K562 (cell line): Measurements from ENCODE around the gene TANGO6.

Experiments
- CTCF ChIP-seq, 3 experiments: IDR thresholded peaks in 2 of 3; conservative IDR thresholded peaks in 1 of 3; 2 replicates each; pipeline ENCODE4 v1.5.1; 2011 to 2012; ENCODE audit warnings: low read length in 3 of 3, mild to moderate bottlenecking in 3 of 3, control low read depth in 2 of 3, improper control_type of control experiment in 1 of 3, inconsistent platforms in 1 of 3, low read depth in 1 of 3, mixed read lengths in 1 of 3, moderate library complexity in 1 of 3; ENCODE audit not compliant: insufficient read depth in 2 of 3
- POLR3G ChIP-seq: IDR thresholded peaks from 2 replicates; pipeline ENCODE4 v1.6.1; 2011; ENCODE audit not compliant: insufficient read length, insufficient replicate concordance; ENCODE audit errors: extremely low read depth
- SIN3A ChIP-seq, 2 experiments: fragments of 150-350 bp in 1 of 2; IDR thresholded peaks; 2 replicates each; pipeline ENCODE4 v1.6.1; 2011 to 2016; ENCODE audit warnings: borderline replicate concordance in 2 of 2, low read depth in 2 of 2, low read length in 2 of 2, mild to moderate bottlenecking in 2 of 2, moderate library complexity in 2 of 2; ENCODE audit not compliant: control insufficient read depth in 1 of 2
- SPI1 ChIP-seq: IDR thresholded peaks from 2 replicates; pipeline ENCODE4 v1.6.1; 2011; ENCODE audit warnings: low read depth, low read length, control low read depth, borderline replicate concordance

- TF ChIP-seq SPI1, result no peak
- no peak for TF ChIP-seq SIN3A (IDR thresholded peaks at IDR 0.05; ENCODE audit: borderline replicate concordance in 2 of 2, control insufficient read depth in 1 of 2, low read depth in 2 of 2, low read length in 2 of 2)
- TF ChIP-seq CTCF (IDR thresholded peaks at IDR 0.05 in 2 of 3, conservative IDR thresholded peaks at IDR 0.05 in 1 of 3; ENCODE audit: insufficient read depth in 2 of 3, low read depth in 1 of 3, low read length in 3 of 3), result no peak
- no peak for TF ChIP-seq POLR3G
Observed at GRCh38 chr16:69114346-69114975, 271.1 kb downstream of the TANGO6 start.
